ENCODE data around the gene ZNF750. TPM values are rescaled to one million over a fixed set of nuclear protein-coding genes. Genes with fewer than 3 reads are reported as not detected.

Gene ZNF750
- total and polyA plus RNA-seq, 2 donors (not counting 3 experiments of a cell fraction or from before 2014, with no cell fraction given): 0.15 to 0.80 TPM

GRCh38 chr17:82779541-82779940 lies 60.3 kb downstream of the ZNF750 start:
- intact Hi-C loops (cut with micrococcal nuclease): no loop called here
- Histone ChIP-seq H3K27me3 (ENCODE audit: control insufficient read depth in 2 of 2, insufficient read depth in 2 of 2, low read length in 2 of 2) (no peaks in the 10 kb centered on the region), H3K9me3 (replicated peaks; ENCODE audit: control insufficient read depth, insufficient read depth, low read length) (no peaks in the 10 kb centered on the region), H4K20me1 (replicated peaks; ENCODE audit: control insufficient read depth, extremely low read depth, insufficient read depth, low read length) (no peaks in the 10 kb centered on the region), H3K79me2 (ENCODE audit: control insufficient read depth, insufficient read depth, low read length) (no peaks in the 10 kb centered on the region), H3K4me3 (replicated peaks in 1 of 3; ENCODE audit: insufficient read depth in 1 of 3, low read depth in 1 of 3, low read length in 3 of 3) (no peak overlapping the region), H2AFZ (ENCODE audit: low read depth, low read length) (no peak overlapping the region), H3K9ac (replicated peaks; ENCODE audit: extremely low read depth, insufficient read depth, low read length) (no peak overlapping the region), H3K36me3 (ENCODE audit: control insufficient read depth in 2 of 2, extremely low read depth in 1 of 2, insufficient read depth in 2 of 2, low read length in 2 of 2) (peaks cover 2 to 5% of the 10 kb centered on the region in 2 experiments), H3K9me1 (replicated peaks; ENCODE audit: control insufficient read depth, extremely low read depth, insufficient read depth, low read length) (no peaks in the 10 kb centered on the region), H3K4me1 (ENCODE audit: control insufficient read depth, extremely low read depth, insufficient read depth, low read length) (peaks cover 2% of the 10 kb centered on the region), H3K27ac (ENCODE audit: insufficient read depth, low read depth, low read length) (no peak overlapping the region), H3K4me2 (ENCODE audit: insufficient read depth, low read length) (no peak overlapping the region)
- POLR2A ChIA-PET: no interaction called here
- TF ChIP-seq MAX (IDR thresholded peaks at IDR 0.05; ENCODE audit: insufficient read depth, insufficient read length) (no peak), GATA2 (IDR thresholded peaks at IDR 0.05; ENCODE audit: insufficient read depth, insufficient read length, low read depth, low read length) (no peak), MYC (IDR thresholded peaks at IDR 0.05; ENCODE audit: low read depth, low read length) (no peak), POLR2AphosphoS5 (IDR thresholded peaks at IDR 0.05; ENCODE audit: insufficient read depth, low read depth, low read length) (no peak), JUN (IDR thresholded peaks at IDR 0.05; ENCODE audit: borderline replicate concordance, insufficient read depth, insufficient read length, low read depth) (no peak), POLR2A (IDR thresholded peaks at IDR 0.05; ENCODE audit: low read depth, low read length) (no peak), EZH2 (IDR thresholded peaks at IDR 0.05; ENCODE audit: borderline replicate concordance, low read depth, low read length, severe bottlenecking) (no peak), CTCF (IDR thresholded peaks at IDR 0.05; ENCODE audit: extremely low read depth in 1 of 2, insufficient read depth in 1 of 2, low read depth in 1 of 2, low read length in 2 of 2) (no peak), FOS (IDR thresholded peaks at IDR 0.05; ENCODE audit: borderline replicate concordance, insufficient read depth, low read length) (no peak)
- no peak for FAIRE-seq
- dilution Hi-C loops (cut with MboI; ENCODE audit: extremely low pct_ligation_motif_present, low sequenced_read_pairs): no loop called here
- no peak for DNase-seq (ENCODE audit: low read depth, low spot score)
- CTCF ChIA-PET: interaction anchor here (1.5 to 4.3 kb wide), 3 partner anchors 7 to 183 kb away, joined by 3 to 176 read pairs (median 10); no protein-coding TSS in a partner anchor
- BruUV-seq (replicated peaks): no TSS peak

Other genes starting within 250 kb of the ZNF750 start
- gene WDR45B, start 191.6 kb downstream of the ZNF750 start, total RNA-seq: 62.0 and 63.8 TPM in 2 replicates
- 73.4 and 76.7 TPM in 2 replicates for gene WDR45B, start 191.6 kb downstream of the ZNF750 start, polyA plus RNA-seq
- 5.5 TPM in 2 replicates for gene RAB40B, start 141.3 kb downstream of the ZNF750 start, total RNA-seq
- gene RAB40B, start 141.3 kb downstream of the ZNF750 start, polyA plus RNA-seq: 9.3 and 13.2 TPM in 2 replicates
- gene FN3KRP, start 123.3 kb downstream of the ZNF750 start, total RNA-seq: 32.7 and 35.2 TPM in 2 replicates
- 20.5 and 22.2 TPM in 2 replicates for gene FN3KRP, start 123.3 kb downstream of the ZNF750 start, polyA plus RNA-seq
- gene FN3K, start 104.4 kb downstream of the ZNF750 start, total RNA-seq: 8.3 and 12.0 TPM in 2 replicates
- gene FN3K, start 104.4 kb downstream of the ZNF750 start, polyA plus RNA-seq: 1.2 and 2.0 TPM in 2 replicates
- gene TBCD, start 88.0 kb downstream of the ZNF750 start, total RNA-seq: 145 and 163 TPM in 2 replicates
- gene TBCD, start 88.0 kb downstream of the ZNF750 start, polyA plus RNA-seq: 121 and 149 TPM in 2 replicates
- 29.5 and 36.6 TPM in 2 replicates for gene METRNL, start 239.6 kb upstream of the ZNF750 start, total RNA-seq
- 54.4 and 67.5 TPM in 2 replicates for gene METRNL, start 239.6 kb upstream of the ZNF750 start, polyA plus RNA-seq